ENCODE measurements around the gene LGI2.

GRCh38 chr4:25033526-25033925 lies 2.8 kb upstream of the LGI2 start:
- TF ChIP-seq, protein P1, sequence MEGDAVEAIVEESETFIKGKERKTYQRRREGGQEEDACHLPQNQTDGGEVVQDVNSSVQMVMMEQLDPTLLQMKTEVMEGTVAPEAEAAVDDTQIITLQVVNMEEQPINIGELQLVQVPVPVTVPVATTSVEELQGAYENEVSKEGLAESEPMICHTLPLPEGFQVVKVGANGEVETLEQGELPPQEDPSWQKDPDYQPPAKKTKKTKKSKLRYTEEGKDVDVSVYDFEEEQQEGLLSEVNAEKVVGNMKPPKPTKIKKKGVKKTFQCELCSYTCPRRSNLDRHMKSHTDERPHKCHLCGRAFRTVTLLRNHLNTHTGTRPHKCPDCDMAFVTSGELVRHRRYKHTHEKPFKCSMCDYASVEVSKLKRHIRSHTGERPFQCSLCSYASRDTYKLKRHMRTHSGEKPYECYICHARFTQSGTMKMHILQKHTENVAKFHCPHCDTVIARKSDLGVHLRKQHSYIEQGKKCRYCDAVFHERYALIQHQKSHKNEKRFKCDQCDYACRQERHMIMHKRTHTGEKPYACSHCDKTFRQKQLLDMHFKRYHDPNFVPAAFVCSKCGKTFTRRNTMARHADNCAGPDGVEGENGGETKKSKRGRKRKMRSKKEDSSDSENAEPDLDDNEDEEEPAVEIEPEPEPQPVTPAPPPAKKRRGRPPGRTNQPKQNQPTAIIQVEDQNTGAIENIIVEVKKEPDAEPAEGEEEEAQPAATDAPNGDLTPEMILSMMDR (conservative IDR thresholded peaks at IDR 0.05; ENCODE audit: low read depth, low read length), result no peak
- no peak for TF ChIP-seq EZH2 (IDR thresholded peaks at IDR 0.05; ENCODE audit: borderline replicate concordance, low read depth, low read length, poor library complexity, severe bottlenecking)

Measured in A673 (cell line).